Activated CD4-positive, alpha-beta T cell treated with anti-CD3 and anti-CD28 coated beads for 48 hours (primary cell): ENCODE measurements around the gene IFNLR1.
"Not testable (repeated sequence)": the region's sequence is repeated elsewhere in the genome, so short reads cannot be mapped to it uniquely, and the experiment has no call there.

Source experiments
- DNase-seq: peaks from one replicate; pipeline ENCODE4 v3.0.0-alpha.2; 2020

IFNLR1 gene

GRCh38 chr1:24186993-24187790, at the start of gene IFNLR1:
Gene IFNLR1 (minus strand): TSS chr1:24187289. CDS start chr1:24187248, 41 bp downstream.
- peak; percentile 86 for DNase-seq

GRCh38 chr1:24235921-24236788, 49.1 kb upstream of the IFNLR1 start:
- DNase-seq: peak; percentile 78

- DNase-seq: no peak
Measured at GRCh38 chr1:24233684-24234600, 46.9 kb upstream of the IFNLR1 start.

- no peak for DNase-seq
Measured at GRCh38 chr1:24231701-24232100, 44.6 kb upstream of the IFNLR1 start.

GRCh38 chr1:24228311-24228710, 41.2 kb upstream of the IFNLR1 start:
- DNase-seq: no peak

GRCh38 chr1:24226749-24227148, 39.7 kb upstream of the IFNLR1 start:
- no peak for DNase-seq

GRCh38 chr1:24224761-24225160, 37.7 kb upstream of the IFNLR1 start:
- DNase-seq: no peak

- DNase-seq: no peak
Measured at GRCh38 chr1:24224086-24224485, 37.0 kb upstream of the IFNLR1 start.

- no peak for DNase-seq
Measured at GRCh38 chr1:24222793-24223192, 35.7 kb upstream of the IFNLR1 start.

GRCh38 chr1:24222008-24222605, 35.0 kb upstream of the IFNLR1 start:
- no peak for DNase-seq

GRCh38 chr1:24221246-24221645, 34.2 kb upstream of the IFNLR1 start:
- no peak for DNase-seq

GRCh38 chr1:24216276-24217074, 29.4 kb upstream of the IFNLR1 start:
- no peak for DNase-seq

GRCh38 chr1:24215226-24215814, 28.2 kb upstream of the IFNLR1 start:
- no peak for DNase-seq

- no peak for DNase-seq
Measured at GRCh38 chr1:24212376-24212775, 25.3 kb upstream of the IFNLR1 start.

- no peak for DNase-seq
Measured at GRCh38 chr1:24210195-24210627, 23.1 kb upstream of the IFNLR1 start.

GRCh38 chr1:24209097-24209496, 22.0 kb upstream of the IFNLR1 start:
- DNase-seq: no peak

- DNase-seq: no peak
Measured at GRCh38 chr1:24207709-24208108, 20.6 kb upstream of the IFNLR1 start.

- DNase-seq: not testable (repeated sequence)
Measured at GRCh38 chr1:24207395-24207687, 20.3 kb upstream of the IFNLR1 start.

- no peak for DNase-seq
Measured at GRCh38 chr1:24206516-24207394, 19.7 kb upstream of the IFNLR1 start.

- DNase-seq: no peak
Measured at GRCh38 chr1:24206083-24206464, 19.0 kb upstream of the IFNLR1 start.
